ENCODE measurements around the gene PLEKHA3.
"Not testable (repeated sequence)": the region's sequence is repeated elsewhere in the genome, so short reads cannot be mapped to it uniquely, and the experiment has no call there.

Gene PLEKHA3

DNA sequence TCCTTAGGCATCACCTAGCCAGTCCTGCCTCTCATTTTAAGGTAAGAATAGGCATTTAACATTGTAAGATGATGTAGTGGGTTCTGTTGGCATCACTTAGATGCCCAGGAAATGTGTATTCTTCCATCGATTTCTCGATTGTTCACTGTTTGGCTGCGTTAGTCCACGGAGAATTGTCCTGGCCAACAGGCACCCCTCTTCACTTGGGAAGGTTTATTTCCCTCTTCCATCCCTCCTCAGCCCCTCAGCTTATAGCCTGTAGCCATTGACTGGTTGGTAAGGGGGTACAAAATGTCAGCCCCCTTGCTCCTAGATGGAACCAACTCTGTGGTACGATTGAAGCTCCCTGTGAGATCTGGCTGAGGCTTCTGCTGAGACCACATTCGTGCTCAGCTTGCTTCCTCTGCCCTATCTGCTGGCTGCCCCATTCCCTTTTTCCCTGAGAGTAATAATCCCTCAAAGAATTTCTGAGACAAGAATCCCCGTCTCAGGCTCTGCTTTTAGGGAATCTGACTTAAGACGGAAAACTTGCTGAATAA is 43.4 kb downstream of the PLEKHA3 start:
- DNase-seq (ENCODE audit: low spot score in 2 of 2) = no peak

DNA sequence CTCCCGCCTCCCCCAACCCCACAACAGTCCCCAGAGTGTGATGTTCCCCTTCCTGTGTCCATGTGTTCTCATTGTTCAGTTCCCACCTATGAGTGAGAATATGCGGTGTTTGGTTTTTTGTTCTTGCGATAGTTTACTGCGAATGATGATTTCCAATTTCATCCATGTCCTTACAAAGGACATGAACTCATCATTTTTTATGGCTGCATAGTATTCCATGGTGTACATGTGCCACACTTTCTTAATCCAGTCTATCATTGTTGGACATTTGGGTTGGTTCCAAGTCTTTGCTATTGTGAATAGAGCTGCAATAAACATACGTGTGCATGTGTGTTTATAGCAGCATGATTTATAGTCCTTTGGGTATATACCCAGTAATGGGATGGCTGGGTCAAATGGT is 44.8 kb downstream of the PLEKHA3 start:
- not testable (repeated sequence) for H3K9me3 Mint-ChIP-seq; ATAC-seq (ENCODE audit: low read depth); H3K27me3 Mint-ChIP-seq; H3K4me3 Mint-ChIP-seq; H3K27ac Mint-ChIP-seq; DNase-seq (ENCODE audit: low spot score in 2 of 2)
- H3K36me3 Mint-ChIP-seq = peaks cover 22% of the 10 kb centered on the region
- peaks cover 25% of the 10 kb centered on the region for H3K4me1 Mint-ChIP-seq

More for the DNA sequence above, 43.4 kb downstream of the PLEKHA3 start:
- H3K27me3 Mint-ChIP-seq = no peaks in the 10 kb centered on the region
- H3K4me1 Mint-ChIP-seq = peaks cover 22% of the 10 kb centered on the region
- peaks cover 1% of the 10 kb centered on the region for H3K9me3 Mint-ChIP-seq
- H3K27ac Mint-ChIP-seq = peak overlapping the region; percentile 91
- H3K36me3 Mint-ChIP-seq = peaks cover 22% of the 10 kb centered on the region
- peak overlapping the region; percentile 89 for H3K4me3 Mint-ChIP-seq
- ATAC-seq (ENCODE audit: low read depth) = no peak

DNA sequence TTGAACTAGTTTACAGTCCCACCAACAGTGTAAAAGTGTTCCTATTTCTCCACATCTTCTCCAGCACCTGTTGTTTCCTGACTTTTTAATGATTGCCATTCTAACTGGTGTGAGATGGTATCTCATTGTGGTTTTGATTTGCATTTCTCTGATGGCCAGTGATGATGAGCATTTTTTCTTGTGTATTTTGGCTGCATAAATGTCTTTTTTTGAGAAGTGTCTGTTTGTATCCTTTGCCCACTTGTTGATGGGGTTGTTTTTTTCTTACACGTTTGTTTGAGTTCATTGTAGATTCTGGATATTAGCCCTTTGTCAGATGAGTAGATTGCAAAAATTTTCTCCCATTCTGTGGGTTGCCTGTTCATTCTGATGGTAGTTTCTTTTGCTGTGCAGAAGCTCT is 45.2 kb downstream of the PLEKHA3 start:
- H3K27ac Mint-ChIP-seq = not testable (repeated sequence)

DNA sequence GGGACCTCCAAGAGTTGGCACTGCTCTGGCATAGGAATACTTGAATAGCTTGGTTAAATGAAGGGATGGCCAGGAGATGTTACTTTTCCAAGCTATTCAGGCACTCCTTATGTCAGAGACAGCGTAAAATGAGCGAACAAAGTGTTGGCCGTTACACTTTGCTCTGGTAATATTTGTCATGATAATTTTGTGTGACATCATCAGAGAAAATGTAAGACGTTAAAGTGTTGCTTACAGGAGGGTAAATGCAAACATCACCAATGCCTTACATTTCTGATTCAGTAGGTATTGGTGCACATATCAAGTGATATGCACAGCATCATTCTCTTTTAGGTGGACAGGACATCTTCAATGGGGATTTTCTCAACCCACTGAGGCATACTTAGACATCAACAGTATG is 46.0 kb downstream of the PLEKHA3 start:
- no peaks in the 10 kb centered on the region for H3K27me3 Mint-ChIP-seq
- no peak overlapping the region for H3K4me3 Mint-ChIP-seq
- peaks cover 33% of the 10 kb centered on the region for H3K4me1 Mint-ChIP-seq
- no peak overlapping the region for H3K27ac Mint-ChIP-seq
- peaks cover 1% of the 10 kb centered on the region for H3K9me3 Mint-ChIP-seq
- ATAC-seq (ENCODE audit: low read depth) = no peak
- peaks cover 22% of the 10 kb centered on the region for H3K36me3 Mint-ChIP-seq
- DNase-seq (ENCODE audit: low spot score in 2 of 2) = no peak

More for the DNA sequence above, 45.2 kb downstream of the PLEKHA3 start:
- not testable (repeated sequence) for ATAC-seq (ENCODE audit: low read depth); DNase-seq (ENCODE audit: low spot score in 2 of 2); H3K9me3 Mint-ChIP-seq; H3K27me3 Mint-ChIP-seq; H3K4me3 Mint-ChIP-seq
- Mint-ChIP-seq H3K4me1 (peaks cover 27% of the 10 kb centered on the region), H3K36me3 (peaks cover 22% of the 10 kb centered on the region)

DNA sequence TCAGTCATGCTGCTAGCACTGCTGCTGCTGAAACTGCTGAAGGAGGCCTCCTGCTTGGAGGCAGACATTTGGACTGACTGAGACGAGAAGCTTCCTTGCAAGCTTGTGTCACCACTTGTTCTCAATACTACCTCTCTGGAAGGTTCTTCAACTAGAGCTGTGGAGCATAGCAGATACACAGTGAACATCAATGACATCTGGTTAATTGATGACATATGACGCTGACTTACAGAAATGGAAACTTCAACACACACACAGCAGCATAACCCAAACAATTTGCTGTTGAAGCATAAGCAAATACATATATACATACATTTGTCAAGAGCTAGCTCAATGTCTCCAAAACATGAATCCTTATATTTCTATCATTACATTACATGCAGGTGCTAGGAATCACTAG is 47.3 kb downstream of the PLEKHA3 start:
- no peak overlapping the region for H3K27ac Mint-ChIP-seq
- no peaks in the 10 kb centered on the region for H3K27me3 Mint-ChIP-seq
- no peak overlapping the region for H3K4me3 Mint-ChIP-seq
- no peak for DNase-seq (ENCODE audit: low spot score in 2 of 2)
- H3K36me3 Mint-ChIP-seq = peaks cover 27% of the 10 kb centered on the region
- H3K9me3 Mint-ChIP-seq = no peaks in the 10 kb centered on the region
- H3K4me1 Mint-ChIP-seq = peaks cover 35% of the 10 kb centered on the region
- no peak for ATAC-seq (ENCODE audit: low read depth)

DNA sequence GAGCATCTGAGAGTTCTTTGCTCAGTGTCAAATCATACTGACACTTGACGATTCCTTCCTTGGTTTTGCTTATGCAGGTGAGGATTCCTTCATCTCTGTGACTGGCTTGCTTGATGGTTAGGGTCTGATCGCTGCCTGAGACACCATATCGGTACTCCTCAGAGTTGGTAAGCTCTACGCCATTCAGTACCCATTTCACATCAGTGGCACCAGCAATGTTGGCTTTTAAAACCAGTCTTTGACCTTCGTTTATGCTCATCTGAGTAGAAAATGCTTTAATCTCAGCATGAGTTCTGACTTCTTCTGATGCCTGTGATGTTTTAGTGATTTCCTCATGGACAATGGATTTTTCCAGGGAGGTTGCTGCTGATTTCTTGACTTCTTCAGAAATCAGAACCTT is 48.4 kb downstream of the PLEKHA3 start:
- H3K9me3 Mint-ChIP-seq = no peaks in the 10 kb centered on the region
- ATAC-seq (ENCODE audit: low read depth) = no peak
- H3K27ac Mint-ChIP-seq = no peak overlapping the region
- DNase-seq (ENCODE audit: low spot score in 2 of 2) = no peak
- H3K4me3 Mint-ChIP-seq = no peak overlapping the region
- H3K36me3 Mint-ChIP-seq = peaks cover 33% of the 10 kb centered on the region
- H3K27me3 Mint-ChIP-seq = no peaks in the 10 kb centered on the region
- peaks cover 33% of the 10 kb centered on the region for H3K4me1 Mint-ChIP-seq

DNA sequence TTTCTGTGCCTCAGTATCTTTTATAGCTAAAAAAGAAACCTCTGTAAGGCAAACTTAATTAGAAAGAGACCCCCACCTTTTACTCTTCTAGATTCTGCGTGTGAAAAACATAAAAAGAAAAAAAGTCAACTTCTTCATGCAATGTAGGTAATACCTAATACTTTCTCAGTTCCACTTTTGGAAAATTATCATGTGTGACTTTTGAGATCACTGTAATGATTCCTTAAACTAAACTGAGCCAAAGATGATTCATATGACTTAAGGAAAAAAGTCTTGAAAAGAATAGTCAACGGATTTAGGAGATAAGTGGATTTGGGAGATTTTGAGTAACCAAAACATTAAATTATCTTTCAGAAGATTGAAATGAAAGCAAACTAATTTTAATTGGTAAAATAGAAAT is 48.9 kb downstream of the PLEKHA3 start:
- DNase-seq (ENCODE audit: low spot score in 2 of 2) (no peak), ATAC-seq (ENCODE audit: low read depth) (no peak)
- no peaks in the 10 kb centered on the region for H3K27me3 Mint-ChIP-seq
- H3K27ac Mint-ChIP-seq = no peak overlapping the region
- peaks cover 39% of the 10 kb centered on the region for H3K36me3 Mint-ChIP-seq
- H3K9me3 Mint-ChIP-seq = no peaks in the 10 kb centered on the region
- H3K4me1 Mint-ChIP-seq = peaks cover 33% of the 10 kb centered on the region
- no peak overlapping the region for H3K4me3 Mint-ChIP-seq

DNA sequence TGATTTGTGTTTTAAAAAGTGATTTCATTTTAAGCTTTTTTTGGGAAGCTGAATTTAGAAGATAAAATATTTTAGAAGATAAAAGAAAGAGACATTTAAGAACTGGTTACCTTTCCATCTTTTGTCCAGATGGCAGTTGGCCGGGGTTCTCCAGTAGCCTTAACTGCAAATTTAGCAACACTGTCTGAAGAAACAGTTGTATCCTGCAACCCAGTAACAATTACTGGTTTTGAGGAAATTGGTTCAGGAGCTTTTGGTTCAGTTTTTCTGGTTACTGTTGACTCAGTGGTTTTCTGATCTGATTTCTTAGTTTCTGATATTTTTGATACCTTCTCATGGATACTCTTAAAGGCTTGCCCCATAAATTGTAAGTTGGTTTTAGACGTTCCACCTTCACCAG is 49.9 kb downstream of the PLEKHA3 start:
- Mint-ChIP-seq H3K9me3 (no peaks in the 10 kb centered on the region), H3K4me1 (peaks cover 33% of the 10 kb centered on the region), H3K27ac (peak overlapping the region; percentile 96), H3K36me3 (peaks cover 48% of the 10 kb centered on the region), H3K4me3 (peak overlapping the region; percentile 70), H3K27me3 (no peaks in the 10 kb centered on the region)
- DNase-seq (ENCODE audit: low spot score in 2 of 2) (no peak), ATAC-seq (ENCODE audit: low read depth) (no peak)

DNA sequence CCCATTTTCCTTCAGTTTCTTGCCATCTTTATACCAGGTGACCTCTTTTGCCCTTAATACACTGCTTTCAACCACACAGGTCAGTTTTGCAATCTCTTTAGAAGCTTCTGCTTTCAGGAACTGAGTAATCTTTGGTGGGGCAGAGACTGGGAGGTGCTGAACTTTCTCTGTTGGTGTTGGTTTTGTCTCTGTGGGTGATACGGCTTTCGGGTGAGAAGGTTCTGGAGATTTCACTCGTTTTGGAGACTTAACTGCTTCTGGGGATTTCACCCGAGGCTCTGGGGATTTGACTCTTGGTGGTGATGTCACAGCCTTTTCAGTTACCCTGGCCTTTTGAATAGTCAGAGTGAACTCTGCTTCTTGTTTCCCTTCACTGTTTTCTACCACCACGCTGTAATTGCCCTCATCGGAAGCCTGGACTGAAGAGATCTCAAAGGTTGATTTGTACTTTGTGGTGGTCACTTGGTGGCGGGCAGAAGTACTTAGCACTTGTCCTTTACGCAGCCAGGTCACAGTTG is 50.4 kb downstream of the PLEKHA3 start:
- Mint-ChIP-seq H3K4me3 (peak overlapping the region; percentile 70), H3K4me1 (peaks cover 29% of the 10 kb centered on the region), H3K36me3 (peaks cover 49% of the 10 kb centered on the region), H3K27ac (peak overlapping the region; percentile 96), H3K9me3 (no peaks in the 10 kb centered on the region), H3K27me3 (no peaks in the 10 kb centered on the region)
- ATAC-seq (ENCODE audit: low read depth) = peak; percentile 92
- DNase-seq (ENCODE audit: low spot score in 2 of 2) = peak; percentile 38 to 46

DNA sequence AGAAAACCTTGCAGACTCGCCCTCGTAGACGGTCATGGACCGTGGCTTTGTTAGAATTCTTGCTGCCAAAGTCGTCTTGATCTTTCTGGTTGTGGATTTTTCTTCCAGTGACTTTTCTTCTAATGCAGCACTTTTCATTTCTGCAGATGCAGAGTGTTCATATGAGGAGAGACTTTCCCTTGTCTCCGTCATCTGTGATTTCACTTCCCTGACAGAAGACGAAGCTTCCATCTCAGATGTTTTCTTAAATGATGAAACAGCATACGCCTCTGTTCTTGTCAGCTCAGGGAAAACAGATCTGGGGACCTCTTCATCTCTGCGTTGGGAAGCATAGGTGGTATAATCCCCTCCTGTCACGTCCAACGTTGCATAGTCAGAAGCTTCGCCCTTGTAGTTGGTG is 50.9 kb downstream of the PLEKHA3 start:
- peaks cover 28% of the 10 kb centered on the region for H3K4me1 Mint-ChIP-seq
- peak overlapping the region; percentile 70 for H3K4me3 Mint-ChIP-seq
- H3K27ac Mint-ChIP-seq = peak overlapping the region; percentile 96
- peaks cover 50% of the 10 kb centered on the region for H3K36me3 Mint-ChIP-seq
- DNase-seq (ENCODE audit: low spot score in 2 of 2) (no peak), ATAC-seq (ENCODE audit: low read depth) (peak; percentile 12)
- H3K27me3 Mint-ChIP-seq = no peaks in the 10 kb centered on the region
- no peaks in the 10 kb centered on the region for H3K9me3 Mint-ChIP-seq

DNA sequence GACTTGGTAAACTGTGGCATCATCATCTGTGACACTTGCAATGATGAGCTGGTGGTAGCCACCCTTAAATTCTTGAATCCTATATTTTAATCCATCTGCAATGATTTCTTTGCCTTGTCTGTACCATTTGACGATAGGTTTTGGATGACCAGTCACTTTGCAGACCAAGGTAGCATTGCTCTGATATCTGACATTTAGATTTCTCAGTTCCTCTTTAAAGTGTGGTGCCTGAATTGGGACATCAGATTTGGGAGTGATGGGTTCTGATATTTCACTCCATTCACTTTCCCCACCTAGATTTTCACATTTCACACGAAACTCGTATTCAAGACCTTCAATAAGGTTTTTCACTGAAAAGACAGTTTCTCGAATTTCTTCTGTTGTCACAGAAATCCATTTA is 55.8 kb downstream of the PLEKHA3 start:
- Mint-ChIP-seq H3K36me3 (peaks cover 70% of the 10 kb centered on the region), H3K27me3 (no peaks in the 10 kb centered on the region), H3K27ac (no peak overlapping the region), H3K4me1 (peaks cover 13% of the 10 kb centered on the region), H3K4me3 (no peak overlapping the region), H3K9me3 (no peaks in the 10 kb centered on the region)
- DNase-seq (ENCODE audit: low spot score in 2 of 2) (no peak), ATAC-seq (ENCODE audit: low read depth) (no peak)

DNA sequence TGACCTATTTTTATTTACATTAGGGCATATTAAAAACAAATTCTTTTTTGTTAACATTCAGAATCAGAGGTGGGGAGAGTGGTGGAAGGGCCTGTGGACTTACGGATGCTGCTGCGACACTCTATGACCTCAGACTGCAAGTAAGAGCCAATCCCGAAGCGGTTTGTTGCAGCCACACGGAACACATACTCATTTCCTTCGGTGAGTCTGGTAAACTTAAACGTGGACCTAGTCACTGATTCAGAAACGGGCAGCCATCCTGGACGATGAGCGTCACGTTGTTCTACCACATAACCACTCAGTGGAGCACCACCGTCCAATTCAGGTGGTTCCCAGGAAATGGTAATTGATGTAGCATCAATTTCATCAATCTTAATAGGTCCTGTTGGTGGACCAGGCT is 61.9 kb downstream of the PLEKHA3 start:
- Mint-ChIP-seq H3K27me3 (no peaks in the 10 kb centered on the region), H3K9me3 (no peaks in the 10 kb centered on the region), H3K27ac (peak overlapping the region; percentile 11), H3K36me3 (peaks cover 56% of the 10 kb centered on the region), H3K4me1 (no peaks in the 10 kb centered on the region), H3K4me3 (no peak overlapping the region)
- DNase-seq (ENCODE audit: low spot score in 2 of 2) (no peak), ATAC-seq (ENCODE audit: low read depth) (no peak)

DNA sequence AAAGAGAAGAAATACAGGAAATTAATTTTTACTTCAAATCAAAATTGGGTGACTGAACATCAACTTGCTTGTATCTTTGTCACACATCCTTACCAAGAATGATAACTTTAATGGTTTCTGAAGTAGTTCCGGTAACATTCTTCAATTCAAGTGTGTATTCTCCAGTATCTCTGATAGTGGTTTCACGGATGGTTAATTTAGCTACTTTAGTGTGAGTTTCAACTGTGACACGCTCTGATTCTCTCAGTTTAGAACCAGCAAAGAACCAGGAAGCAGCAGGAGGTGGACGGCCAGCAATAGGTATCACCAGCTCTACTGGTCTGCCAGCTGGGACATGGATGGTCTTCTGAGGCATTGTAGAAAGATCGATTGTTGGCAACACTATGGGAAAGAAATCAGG is 62.3 kb downstream of the PLEKHA3 start:
- ATAC-seq (ENCODE audit: low read depth) (no peak), DNase-seq (ENCODE audit: low spot score in 2 of 2) (no peak)
- H3K36me3 Mint-ChIP-seq = peaks cover 56% of the 10 kb centered on the region
- H3K27me3 Mint-ChIP-seq = no peaks in the 10 kb centered on the region
- H3K9me3 Mint-ChIP-seq = no peaks in the 10 kb centered on the region
- peak overlapping the region; percentile 11 for H3K27ac Mint-ChIP-seq
- H3K4me1 Mint-ChIP-seq = no peaks in the 10 kb centered on the region
- H3K4me3 Mint-ChIP-seq = no peak overlapping the region

DNA sequence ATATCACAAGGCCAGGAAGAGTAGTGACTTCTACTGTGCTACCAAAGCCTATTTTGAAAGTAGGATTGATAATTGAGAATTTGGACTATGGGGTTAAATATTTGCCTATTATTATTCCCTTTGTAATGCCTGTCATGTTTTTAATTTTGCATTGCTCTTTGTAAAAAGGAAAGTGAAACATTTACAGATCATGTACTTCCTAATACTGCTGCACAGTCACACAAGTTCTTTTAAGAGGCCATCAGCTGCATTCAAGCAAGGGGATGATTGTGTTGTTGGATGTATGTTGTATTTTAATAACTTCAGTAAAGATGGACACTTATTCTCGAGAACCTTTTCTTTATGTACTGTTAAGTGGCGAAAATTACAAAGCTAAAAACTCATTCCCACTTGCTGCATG is 70.1 kb downstream of the PLEKHA3 start:
- Mint-ChIP-seq H3K9me3 (no peaks in the 10 kb centered on the region), H3K36me3 (peaks cover 74% of the 10 kb centered on the region), H3K4me3 (no peak overlapping the region), H3K27me3 (no peaks in the 10 kb centered on the region), H3K4me1 (no peaks in the 10 kb centered on the region), H3K27ac (peak overlapping the region; percentile 11)
- DNase-seq (ENCODE audit: low spot score in 2 of 2) = no peak
- ATAC-seq (ENCODE audit: low read depth) = no peak

DNA sequence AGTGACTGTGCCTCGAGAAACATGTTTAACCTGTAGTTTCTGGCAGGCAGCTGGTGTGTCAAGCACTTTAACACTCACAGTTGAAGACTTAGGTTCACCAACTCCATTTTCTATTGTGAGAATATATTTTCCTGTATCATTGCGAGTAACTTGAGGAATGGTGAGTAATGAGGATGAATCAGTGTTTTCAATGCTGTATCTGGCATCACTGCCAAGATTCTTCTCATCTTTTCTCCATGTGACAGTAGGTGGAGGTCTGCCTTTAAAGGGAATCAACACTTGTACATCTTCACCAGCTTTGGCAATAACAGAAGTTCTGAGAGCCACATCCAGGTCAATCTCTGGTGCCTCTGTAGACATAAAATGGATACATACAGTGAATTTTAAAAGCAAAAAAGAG is 72.8 kb downstream of the PLEKHA3 start:
- H3K4me1 Mint-ChIP-seq = peaks cover 2% of the 10 kb centered on the region
- H3K4me3 Mint-ChIP-seq = no peak overlapping the region
- H3K9me3 Mint-ChIP-seq = no peaks in the 10 kb centered on the region
- ATAC-seq (ENCODE audit: low read depth) (no peak), DNase-seq (ENCODE audit: low spot score in 2 of 2) (no peak)
- no peaks in the 10 kb centered on the region for H3K27me3 Mint-ChIP-seq
- no peak overlapping the region for H3K27ac Mint-ChIP-seq
- H3K36me3 Mint-ChIP-seq = peaks cover 73% of the 10 kb centered on the region

Data from memory B cell (primary cell).